GM20431 (cell line): ENCODE results near the gene GPS1.

ENCODE experiments used
- in situ Hi-C: fragments of 300-500 bp; cut with MseI, MboI; formaldehyde crosslinking; loops from one replicate; pipeline ENCODE4 v1.15.0; 2020; ENCODE audit warnings: low sequenced_read_pairs; ENCODE audit not compliant: unreplicated experiment

GPS1 gene

DNA sequence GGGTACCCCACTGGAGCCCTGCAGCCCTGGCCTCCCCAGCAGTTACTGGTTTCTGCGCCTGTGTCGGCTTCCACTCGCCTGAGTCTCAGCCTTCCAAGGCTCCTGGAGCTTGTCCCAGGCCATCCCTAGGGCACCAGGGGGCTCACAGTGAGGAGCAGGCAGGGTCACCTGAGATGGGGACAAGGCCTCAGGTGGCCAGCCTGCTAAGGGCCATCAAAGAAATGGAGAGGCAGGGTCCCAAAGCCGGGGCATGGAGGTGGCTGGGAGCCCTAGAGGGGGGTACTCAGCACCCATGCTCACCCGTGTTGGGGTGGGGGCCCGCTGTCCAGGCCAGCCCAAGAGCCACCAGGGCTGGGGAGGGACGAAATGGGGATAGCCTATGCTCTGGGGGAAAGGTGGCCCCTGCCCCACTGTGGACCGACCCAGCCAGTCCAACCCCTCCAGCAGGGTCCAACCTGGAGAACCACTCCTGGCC is 45.0 kb downstream of the GPS1 start:
- in situ Hi-C loops = no loop called here

DNA sequence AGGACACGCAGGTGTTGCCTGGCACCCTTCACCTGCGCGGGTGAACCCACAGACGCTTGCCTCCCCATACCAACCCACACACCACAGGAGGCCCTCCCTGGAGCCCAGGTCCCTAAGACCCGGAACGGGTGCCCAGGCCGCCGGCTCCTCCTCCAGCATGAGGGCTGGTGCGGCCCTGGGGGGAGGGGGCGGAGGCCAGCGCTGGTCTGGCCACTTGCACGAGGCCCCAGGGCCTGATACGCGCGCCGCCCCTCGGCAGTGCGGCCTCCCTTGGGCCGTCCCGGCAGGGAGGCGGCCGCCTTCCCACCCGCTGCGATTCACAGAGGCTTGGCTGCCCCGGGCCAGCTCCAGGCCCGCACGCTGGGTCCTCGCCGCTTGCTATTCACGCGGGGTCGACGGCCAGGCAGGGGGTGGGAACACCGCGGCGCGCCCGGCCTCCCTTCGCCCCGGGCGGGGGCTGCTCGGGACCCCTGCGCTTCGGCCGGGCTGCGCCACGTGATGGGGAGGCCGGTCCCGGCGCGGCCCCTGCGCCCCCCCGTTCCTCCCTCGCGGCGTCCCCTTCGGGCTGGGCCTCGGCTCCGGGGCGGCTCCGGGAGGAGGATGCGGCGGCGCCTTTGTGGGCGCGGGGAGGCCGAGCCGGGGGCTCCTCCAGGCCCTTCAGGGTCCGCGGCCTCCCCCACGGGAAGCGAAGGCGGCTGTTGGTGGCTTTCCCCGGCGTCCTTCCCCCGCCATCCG is 45.7 kb downstream of the GPS1 start:
- in situ Hi-C loops = no loop called here

- in situ Hi-C loops = no loop called here
Measured at GRCh38 chr17:82097919-82098168, 46.1 kb downstream of the GPS1 start.

DNA sequence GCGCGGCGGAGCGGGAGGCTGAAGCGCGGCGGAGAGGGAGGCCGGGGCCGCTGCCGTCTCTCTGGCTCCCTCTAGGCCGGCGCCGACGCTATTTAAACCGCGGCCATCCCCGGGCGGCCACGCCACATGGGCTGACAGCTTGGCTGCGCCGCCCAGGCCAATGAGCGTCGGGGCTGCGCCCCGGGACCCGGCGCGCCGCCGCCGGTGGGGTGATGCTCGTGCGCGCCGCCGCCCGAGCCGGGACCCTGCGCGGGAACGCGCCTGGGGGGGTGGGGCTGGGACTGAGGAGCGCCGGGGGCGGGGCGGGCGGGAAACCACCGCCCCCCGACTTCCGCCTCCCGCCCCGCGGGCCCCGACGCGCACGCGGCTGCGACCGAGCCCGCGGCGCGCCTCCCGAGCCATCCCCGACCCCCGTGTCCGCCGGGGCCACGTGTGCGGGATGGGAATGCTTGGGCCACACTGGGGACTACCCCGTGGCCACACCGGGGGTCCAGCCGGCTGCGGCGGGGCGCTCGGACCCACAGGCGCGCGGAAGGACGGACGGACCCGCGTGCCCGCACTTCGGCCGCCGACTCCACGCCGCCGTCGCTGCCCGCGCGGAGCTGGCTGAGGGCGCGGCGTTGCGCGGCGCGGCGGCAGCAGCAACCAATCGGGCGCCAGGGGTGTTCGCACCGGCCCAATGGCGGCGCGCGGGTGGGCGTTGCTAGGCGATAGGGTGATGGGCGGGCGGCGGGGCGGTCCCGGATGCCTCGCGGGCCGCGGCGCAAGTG is 46.7 kb downstream of the GPS1 start, which contains the start of gene FASN:
Gene FASN, minus strand, starts transcription at position 68 of the 770 bp plus-strand sequence. CDS start 1,791 bp downstream, outside the sequence.
- in situ Hi-C loops = no loop called here

GRCh38 chr17:82098939-82099763 is 47.5 kb downstream of the GPS1 start:
- in situ Hi-C loops = no loop called here

DNA sequence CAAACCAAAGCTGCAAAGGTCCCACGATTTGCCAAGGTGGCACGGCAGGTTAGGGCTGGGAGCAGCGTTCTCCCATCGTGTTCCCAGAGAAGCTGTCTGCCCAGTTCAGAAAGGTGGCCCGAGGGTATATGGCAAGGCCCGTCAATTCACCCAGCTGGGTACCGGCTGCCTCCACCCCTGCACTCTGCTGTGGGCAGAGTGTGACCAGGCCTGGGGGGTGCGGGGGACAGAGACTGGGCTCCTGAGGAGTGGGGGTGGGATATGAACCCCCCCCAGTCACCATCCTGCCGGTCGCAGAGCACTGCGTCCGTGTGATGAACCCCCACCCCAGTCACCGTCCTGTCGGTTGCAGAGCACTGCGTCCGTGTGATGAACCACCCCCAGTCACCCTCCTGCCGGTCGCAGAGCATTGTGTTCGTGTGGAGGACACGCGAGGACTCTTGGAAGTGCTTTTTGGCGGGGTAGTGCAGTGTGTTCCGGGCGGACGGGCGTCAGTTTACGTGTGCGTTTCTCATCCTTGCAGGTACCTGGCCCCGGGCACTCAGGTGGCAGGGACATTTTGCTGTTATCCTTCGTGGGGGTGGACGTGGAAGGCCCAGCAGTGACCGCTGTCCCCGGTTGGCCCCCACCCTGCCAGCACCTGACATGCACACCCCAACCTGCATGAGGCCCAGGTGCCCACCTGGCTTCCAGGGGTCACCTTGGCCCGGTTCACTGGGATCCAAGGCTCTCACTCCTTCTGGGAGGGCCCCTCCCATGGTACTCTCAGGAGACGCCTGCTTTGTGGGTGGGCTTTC is 49.0 kb downstream of the GPS1 start:
- in situ Hi-C loops = no loop called here

DNA sequence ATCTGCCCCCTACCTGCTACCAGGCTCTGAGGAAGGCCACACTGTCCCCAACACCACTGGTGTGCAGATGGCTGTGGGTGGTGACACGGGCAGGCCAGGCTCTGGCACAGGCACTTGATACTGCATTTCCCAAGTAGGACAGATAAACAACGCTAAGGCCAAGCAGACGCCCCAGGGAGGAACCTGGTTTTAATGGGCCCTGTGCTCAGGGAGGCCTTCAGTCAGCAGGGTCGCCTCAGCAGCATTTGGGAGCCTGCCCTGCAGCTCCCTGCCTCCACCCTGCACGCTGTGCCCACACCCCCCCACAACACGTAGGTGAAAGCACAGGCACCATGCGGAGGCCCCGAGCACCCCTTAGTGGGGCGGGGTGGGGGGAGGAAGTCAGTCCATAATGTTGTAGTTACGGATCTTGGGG is 49.6 kb downstream of the GPS1 start:
- in situ Hi-C loops = no loop called here

GRCh38 chr17:82101767-82102679 is 50.3 kb downstream of the GPS1 start:
- in situ Hi-C loops = no loop called here

GRCh38 chr17:82103553-82104451 is 52.1 kb downstream of the GPS1 start:
- in situ Hi-C loops = no loop called here

DNA sequence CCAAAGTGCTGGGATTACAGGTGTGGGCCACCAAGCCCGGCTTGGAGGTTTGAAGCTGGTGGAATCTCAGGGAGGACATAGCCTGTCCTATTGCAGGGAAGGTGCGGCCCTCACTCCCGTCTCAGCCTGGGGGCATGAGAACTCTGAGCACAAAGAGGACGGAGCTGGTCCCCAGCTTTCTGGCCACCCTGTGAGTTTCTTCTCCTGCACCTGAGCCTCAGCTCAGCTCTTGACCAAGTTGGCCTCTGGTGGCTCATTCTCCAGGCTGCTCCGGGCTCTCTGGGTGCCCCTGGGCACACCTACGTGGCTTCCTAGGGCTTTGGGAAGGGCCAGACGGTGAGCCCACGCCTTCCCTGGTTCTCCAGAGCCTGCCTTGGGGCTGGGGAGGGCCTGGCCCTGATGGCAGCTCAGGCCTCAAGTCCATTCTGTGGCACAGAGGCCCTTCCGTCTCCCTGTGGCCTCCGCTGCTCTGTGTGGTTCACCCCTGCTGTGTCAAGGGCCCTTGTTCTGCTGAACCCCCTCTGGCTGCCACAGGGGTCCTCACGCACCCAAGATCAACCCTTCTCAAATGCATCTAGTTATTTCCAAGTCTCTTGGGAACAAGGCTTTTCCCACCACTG is 53.2 kb downstream of the GPS1 start:
- in situ Hi-C loops = no loop called here

DNA sequence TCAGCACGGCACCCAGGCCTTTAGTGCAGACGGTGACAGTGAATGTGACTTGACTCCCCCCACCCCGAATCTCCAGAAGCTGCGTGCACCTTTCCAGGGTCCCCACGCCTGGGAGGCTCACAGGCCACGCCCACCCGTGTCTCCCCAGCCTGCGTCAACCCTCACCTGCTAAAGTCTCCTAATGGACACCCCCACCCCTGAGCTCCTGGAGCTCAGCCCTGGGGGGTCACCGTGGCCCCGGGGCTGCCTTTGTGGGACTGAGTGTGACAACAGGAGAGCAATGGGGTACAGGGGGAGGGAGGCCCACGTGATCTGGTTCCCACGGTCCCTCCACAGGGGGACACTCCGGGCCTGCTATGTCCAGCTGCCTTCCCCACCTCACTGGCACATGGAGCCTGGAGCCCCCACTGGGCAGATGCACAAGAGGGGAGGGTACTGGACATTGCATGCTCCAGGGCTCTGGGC is 53.8 kb downstream of the GPS1 start:
- in situ Hi-C loops = no loop called here

- in situ Hi-C loops = no loop called here
Measured at GRCh38 chr17:82105882-82106687, 54.4 kb downstream of the GPS1 start.

DNA sequence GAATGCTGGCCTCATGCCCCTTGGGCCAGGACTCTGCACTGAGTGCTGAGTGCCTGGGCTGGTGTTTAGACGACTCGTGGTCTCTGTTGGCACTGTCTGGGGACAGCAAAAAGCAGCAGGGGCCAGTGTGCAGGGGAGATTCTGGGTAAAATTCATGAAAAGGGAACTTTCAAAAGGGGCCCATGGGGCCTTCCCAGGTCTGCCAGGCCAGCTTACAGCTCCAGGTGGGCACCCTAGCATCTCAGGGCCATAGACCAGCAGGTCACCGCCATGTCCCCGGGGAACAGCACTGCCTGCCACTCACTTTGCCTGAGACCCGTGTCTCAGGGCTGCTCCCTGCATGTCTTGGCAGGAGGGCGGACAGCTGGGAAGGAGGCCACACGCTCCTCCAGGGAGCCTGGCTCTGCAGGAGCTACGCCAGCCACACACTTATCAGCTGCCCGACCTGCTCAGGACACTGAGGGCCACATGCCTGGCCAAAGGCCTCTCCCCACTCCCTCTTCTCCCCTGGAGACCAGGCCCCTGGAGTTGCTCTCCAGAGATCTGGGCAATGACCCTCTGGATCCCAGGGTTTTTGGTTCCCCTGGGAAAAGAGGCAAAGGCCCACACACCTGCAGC is 55.1 kb downstream of the GPS1 start:
- in situ Hi-C loops = no loop called here
